CD4-positive, alpha-beta T cell treated with Interleukin-6 for 4 hours (primary cell): ENCODE measurements around the gene SIT1.
"Not testable (repeated sequence)": the region's sequence is repeated elsewhere in the genome, so short reads cannot be mapped to it uniquely, and the experiment has no call there.

Experiments used
- DNase-seq: peaks from one replicate; pipeline ENCODE4 v3.0.0-alpha.2; 2020; ENCODE audit warnings: mixed read lengths

Gene SIT1

DNA sequence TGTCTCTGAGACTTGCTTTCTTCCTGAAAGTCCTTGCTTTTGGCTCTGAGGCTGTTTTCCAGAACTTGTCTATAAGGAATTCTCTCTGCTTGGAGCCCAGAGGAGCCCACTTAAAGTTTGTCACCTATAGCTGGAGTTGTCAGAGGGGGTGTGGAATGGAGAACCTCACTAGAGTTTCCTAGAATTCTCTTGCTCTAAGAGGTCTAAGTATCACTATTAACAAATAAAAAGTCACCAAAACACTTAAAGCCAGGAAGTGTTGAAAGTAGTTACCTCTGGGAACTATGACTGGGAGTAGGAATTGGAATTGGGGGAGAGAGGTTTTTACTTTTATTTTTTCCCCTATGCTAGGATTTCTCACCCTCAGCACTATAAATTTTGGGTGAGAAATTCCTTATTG, 15.0 kb downstream of the SIT1 start:
- no peak for DNase-seq

DNA sequence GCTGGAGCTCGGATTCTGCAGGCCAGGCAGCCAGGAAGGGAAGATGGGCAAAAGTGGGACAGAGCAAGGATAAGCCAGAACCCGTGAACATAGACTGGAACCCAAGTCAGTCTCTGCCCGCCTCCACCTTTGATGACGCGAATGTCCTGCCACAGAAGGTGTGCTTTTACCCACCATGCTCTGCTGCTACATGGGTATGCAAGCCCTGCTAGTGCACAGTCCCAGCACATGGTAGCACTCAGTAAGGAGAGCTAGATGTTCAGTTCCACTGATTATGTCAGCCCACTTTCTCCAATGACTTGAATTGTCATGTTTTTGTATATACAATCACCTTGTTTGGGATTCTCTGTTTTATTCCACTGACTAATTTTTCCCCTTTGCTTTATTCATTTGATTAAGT, 21.1 kb downstream of the SIT1 start:
- no peak for DNase-seq

DNA sequence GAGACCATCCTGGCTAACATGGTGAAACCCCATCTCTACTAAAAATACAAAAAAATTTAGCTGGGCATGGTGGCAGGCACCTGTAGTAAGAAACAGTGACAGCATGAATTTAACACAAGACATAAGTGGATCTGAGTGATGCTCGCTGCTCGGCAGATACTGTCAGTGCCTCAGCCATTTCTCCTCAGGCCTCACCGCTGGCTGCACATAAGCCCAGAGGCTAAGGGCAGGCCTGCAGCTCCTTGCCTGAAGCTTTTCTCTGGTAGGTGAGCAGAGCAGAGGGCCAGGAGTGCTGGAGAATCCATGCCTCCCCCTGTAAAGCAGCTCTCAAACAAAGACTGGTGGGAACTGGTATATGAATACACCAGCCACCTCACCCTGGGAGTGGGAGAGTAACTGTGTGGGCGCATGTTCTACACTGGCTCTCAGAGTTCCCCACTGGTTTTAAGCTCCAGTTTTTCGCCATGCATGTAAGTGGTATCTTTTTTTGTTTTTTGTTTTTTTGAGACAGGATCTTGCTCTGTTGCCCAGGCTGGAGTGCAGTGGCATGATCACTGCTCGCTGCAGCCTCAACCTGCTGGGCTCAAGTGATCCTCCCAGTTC, 22.2 kb downstream of the SIT1 start:
- no peak for DNase-seq

DNA sequence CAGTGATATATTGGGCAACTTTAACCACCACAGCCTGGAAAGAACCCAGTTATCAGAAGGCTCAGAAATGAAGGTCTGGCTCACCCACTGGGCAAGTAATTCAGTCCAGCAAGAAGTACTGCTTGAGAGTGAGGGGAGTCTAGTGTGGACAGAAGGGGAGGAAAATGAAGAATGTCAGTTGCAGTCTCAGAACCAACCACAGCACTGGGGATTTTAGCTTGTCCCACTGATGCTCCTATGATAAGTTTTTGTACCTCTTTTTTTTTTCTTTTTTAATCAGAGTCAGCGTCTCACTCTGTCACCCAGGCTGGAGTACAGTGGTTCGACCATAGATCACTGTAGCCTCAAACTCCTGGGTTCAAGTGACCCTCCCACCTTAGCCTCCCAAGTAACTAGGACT, 23.2 kb downstream of the SIT1 start:
- no peak for DNase-seq

DNA sequence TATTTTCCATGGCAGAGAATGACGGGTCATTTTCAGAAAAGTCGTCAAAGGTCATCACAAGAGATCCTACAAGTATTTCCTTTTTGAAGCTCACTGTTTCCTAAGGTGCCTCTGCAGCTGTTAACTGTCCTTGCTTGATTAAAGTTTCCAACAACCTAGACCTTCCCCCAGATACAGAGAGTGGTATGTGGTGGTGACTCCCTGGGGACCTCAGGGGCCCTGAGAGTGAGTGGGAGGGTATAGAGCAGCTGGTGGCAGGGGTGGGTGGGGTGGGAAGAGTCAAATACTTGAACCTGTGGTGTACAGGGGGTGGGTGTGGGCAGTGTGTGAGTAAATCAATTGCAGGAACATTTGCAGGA, 31.0 kb downstream of the SIT1 start:
- DNase-seq = no peak

DNA sequence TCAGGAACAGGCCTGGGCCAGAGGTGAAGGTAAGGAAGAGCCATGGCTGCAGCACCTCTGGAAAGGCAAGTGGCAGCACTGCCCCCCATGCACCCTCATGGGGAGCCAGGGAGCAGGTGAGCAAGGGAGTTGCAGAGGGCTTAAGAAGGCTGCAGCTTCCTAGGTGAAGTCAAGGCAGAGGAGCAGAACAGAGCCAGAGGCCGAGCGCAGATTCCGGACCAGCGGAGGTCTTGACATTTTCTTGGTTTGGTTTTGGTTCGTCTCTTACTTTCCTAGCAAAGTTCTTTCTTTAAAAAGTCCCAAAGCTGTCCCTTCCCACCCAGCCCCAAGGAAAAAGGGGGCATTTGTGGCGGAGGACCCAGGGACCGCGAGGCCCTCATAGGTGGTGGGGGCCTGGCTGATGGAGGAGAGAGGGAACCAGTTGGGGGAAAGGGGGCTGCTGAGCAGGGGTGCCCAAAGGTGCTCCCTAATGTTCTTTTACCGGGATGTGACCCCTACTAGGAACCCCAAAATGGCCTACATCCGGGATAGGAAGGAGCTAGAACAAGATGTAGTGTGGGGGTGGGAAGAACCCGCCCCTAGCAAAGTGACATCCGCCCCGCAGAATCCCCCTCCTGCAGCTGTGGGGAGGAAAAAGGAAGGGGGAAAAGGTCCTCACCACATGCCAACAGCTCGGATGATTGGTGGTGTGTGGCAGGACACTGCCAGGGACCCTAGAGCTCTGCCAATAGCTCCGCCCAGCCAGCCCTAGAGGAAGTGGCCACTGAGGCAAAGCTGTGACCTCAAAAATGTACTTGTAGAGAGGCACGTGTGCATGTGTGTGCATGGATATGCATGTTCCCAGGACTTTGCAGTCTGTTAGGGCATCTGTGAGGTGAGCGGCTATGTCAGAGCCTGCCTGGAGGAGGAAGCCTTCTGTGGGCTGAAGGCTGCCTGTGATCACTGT, 31.6 kb downstream of the SIT1 start:
- DNase-seq = peak; percentile 25

DNA sequence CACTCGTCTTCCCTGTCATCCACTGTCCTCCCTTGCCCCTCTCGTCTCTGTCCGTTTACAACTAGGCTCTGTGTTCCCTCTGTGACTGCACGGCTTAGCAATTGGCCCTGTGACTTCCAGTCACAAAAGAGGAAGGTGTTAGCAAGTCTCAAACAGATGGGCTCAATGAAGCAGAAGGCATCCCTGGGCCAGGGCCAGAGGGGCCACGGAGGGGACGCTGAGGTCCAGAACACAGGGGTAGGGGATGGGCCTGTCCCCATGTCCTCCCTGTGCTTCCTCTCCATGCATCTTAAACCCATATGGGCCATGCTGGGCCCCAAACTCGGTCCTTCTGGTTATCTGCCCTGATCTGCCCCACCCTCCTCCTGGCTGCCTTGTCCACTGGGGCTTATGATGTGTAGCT, 32.4 kb downstream of the SIT1 start, which contains the start of gene CD72:
Gene CD72 (minus strand): TSS at position 89 of the 403 bp plus-strand sequence. CDS start 110 bp downstream, outside the sequence.
- DNase-seq = no peak

DNA sequence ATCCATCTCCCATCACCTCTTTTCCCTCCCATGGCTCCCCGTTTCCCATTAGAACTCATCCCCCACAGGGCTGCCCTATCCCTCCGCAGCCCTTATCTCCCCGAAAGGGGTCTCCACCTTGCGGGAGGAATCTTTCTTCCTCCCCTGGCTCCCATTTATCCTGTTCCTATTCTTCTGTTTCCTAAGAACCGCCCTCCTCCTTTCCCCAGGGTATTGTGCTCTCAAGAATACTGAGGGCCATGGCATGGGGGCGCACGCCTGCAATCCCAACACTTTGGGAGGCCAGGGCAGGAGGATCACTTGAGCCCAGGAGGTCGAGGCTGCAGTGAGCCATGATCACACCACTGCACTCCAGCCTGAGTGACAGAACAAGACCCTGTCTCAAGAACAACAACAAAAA, 33.2 kb downstream of the SIT1 start:
- no peak for DNase-seq

DNA sequence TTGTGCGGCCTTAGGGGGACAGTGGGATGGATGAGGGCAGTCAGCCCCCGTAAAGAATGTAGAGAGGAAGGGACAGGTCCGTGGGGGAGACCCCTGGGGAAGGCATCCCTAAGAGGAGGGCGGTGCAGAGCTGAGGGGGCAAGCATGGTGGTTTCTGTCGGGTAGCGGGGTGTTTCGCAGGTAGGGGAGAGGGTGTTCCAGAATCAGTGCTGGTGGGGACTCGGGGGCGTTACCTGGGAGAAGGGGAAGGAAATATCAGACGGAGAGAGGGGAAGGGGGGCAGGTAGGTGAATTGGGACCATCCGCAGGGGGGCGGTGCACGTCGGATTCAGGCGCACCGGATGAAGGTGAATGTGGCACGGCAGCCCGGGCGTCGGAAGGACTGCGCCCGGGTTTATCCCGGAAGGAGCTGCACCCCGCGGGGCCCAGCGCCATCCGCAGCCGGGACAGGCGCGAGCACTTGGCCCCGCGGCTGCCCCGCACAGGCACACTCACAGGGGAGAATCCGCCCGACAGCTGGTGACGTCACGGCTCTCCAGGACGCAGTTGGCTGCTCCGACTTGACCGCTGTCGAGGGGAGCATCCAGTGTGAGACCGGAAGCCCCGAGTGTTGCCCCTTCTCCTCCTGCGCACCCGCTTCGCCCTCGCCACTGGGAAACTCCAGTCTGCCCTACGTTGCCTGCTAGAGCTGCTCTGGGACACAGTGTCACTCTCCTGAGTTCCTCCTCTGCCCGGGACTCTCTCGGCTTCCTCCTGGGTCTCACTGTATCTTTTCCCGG, 33.9 kb downstream of the SIT1 start:
- peak; percentile 81 for DNase-seq

DNA sequence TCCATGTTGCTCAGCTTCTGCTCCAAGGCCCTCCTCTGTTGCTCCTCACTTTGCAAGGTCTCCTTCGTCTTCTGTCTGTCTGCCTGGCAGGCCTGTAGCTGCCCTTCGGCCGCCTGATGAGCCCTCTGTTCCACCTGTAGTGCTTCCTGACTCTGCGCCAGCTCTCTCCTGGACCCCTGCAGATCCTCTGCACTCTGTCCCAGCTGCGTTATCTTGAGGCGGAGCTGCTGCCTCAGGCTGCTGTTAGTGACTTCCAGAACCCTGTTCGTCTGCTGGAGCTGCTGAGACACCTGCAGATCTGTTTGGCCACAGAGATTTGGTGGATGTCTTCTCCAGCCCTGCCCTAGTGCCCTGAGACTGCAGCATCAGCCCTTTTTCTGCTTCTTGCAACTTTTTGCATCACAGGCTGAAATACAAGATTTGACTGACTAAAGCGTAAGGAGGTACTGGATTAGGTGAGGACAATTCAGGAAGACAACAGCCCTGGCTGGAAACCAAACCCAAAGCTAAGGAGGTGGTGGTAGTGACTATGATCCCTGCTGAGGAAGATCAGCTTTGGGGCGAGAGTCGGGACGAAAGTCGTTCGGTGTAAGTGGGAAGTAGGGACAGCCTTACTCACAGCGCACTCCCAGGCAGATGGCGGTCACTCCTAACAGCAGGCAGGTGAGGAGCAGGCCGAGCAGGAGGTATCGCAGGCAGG, 34.6 kb downstream of the SIT1 start:
- DNase-seq = no peak

DNA sequence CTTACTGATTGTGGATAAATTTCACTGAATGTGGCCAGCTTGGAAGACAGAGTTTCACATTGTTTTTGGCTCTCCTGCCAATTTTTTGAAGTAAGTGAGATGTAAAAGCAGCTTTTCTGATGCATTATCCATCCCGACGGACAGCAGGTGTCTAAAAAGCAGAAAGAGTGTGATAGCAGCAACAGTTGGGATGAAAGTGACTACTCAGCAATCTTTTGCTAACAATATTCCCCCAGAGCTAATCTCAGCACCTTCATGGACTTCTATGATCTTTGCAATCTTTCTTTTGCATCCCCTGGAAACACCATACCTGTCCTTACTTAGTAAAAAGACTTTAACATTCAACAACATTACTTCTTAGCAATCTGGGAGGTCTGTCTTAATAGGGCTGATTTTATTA, 37.9 kb downstream of the SIT1 start:
- DNase-seq = no peak

DNA sequence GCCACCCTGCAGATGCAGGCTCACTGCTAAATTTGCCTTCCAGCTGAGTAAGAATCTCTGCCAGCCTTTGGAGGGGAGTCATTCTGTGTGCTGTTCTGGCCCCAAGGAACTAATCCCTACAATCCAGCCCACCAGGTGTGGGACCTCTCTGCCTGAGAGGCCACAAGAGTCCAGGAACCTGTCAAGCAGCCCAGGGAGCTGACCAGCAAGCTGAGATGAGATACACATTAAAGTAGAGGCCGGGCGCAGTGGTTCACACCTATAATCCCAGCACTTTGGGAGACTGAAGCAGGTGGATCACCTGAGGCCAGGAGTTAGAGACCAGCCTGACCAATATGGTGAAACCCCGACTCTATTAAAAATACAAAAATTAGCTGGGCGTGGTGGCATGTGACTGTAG, 38.7 kb downstream of the SIT1 start:
- not testable (repeated sequence) for DNase-seq

DNA sequence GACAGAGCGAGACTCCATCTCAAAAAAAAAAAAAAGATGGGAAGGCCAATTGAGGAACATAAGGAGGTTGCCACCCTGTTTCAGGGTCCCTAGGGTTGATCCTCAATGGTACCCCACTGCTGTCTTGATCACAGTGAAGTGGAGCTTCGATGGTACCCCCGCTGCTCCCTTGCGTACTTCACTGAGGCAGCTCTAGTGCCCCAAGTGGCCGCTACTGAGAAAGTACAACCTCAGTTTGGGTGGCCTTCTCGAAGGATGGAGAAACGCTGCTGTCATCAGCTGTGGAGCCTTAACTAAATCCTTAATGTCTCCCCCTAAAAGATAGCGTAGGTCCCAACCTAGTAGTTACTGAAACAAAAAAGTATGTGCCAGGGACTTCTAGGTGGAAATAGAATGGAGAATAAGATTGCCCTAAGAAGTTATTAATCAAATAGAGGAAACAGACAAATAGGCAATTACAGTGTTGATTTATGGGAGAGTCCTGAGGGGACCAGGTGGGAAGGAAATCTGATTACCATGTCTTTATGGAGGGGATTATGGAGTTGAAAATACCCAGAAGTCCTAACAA, 39.4 kb downstream of the SIT1 start:
- DNase-seq = peak; percentile 71

DNA sequence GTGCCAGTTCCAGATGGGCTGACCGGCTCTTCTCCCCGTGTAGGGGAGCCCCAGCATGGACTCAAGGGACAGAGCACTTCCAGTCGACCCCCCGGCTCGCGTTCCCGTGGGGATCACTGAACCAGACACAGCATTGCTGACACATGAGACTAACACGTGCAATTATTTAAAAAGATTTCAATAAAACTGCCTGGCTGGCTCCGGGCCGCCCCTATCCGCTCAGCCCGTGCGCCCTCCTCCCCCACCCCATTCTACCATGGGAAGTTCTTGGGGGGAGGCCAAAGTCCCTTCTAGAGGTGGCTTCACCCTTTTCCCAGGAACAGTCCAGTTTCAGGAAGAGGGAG, 40.9 kb downstream of the SIT1 start:
- no peak for DNase-seq

DNA sequence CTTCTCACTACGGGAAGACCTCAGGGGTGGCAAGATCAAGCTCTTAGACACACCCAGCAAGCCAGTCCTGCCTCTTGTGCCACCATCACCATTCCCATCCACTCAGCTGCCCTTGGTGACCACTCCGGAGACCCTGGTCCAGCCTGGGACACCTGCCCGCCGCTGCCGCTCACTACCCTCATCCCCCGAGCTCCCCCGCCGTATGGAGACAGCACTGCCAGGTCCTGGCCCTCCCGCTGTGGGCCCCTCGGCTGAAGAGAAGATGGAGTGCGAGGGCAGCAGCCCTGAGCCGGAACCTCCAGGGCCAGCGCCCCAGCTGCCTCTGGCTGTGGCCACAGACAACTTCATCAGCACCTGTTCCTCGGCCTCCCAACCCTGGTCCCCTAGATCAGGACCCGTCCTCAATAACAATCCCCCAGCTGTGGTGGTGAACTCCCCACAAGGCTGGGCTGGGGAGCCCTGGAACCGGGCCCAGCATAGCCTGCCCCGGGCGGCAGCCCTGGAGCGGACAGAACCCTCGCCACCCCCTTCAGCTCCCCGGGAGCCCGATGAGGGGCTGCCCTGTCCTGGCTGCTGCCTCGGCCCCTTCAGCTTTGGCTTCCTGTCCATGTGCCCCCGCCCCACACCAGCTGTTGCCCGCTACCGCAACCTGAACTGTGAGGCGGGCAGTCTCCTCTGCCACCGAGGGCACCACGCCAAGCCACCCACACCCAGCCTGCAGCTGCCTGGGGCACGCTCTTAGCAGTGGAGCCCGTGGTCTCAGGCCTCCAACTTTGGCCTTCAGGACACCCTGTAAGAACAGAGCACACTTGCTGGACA, 41.5 kb downstream of the SIT1 start:
- no peak for DNase-seq

DNA sequence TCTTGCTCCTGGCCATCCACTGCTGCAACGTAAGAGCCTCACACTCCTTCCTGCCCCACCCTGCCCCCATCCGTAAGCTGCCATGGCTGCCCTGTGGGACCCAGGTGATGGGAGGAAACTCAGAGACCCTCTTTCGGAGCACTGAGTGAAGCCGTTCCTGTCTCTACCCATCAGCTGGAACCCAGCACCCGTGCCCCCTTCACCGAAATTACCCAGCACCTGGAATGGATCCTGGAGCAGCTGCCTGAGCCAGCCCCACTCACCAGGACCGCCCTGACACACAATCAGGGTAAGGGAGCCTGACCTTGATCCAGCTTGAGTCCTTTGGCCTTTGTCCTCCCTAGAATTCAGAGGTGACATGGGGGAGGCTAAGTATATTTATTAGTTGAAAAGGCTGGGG, 42.5 kb downstream of the SIT1 start:
- DNase-seq = no peak

DNA sequence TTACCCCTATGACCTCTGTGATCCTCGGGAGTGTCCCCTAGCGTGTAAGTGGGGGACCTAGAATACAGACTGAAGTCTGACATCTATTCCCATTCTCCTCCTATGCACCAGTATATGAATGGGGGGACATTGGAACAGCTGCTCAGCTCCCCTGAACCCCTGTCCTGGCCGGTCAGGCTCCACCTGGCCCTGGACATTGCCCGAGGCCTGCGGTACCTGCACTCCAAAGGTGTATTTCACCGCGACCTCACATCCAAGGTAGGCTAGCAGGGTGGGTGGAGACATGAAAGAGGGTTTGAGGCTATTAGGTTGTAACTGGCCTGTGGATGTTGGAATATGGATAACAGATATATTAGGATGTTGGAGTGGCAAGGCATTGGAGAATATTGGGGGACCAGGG, 44.0 kb downstream of the SIT1 start:
- DNase-seq = no peak

DNA sequence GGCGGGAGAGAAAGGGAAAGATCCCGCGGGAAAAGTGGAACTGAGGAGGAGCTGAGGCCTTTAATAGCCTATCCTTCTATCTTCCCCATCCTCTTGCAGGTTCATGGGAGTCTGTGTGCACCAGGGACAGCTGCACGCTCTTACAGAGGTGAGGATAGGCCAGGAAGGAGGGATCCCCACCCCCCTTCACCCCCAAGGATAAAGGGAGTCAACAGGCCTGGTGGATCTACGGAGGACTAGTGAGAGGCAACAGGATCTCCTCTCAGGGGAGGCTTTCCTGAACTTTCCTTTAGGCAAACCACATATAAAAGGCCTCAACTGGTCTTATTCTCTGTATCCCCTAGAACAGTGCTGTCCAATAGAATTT, 44.6 kb downstream of the SIT1 start:
- DNase-seq = no peak

DNA sequence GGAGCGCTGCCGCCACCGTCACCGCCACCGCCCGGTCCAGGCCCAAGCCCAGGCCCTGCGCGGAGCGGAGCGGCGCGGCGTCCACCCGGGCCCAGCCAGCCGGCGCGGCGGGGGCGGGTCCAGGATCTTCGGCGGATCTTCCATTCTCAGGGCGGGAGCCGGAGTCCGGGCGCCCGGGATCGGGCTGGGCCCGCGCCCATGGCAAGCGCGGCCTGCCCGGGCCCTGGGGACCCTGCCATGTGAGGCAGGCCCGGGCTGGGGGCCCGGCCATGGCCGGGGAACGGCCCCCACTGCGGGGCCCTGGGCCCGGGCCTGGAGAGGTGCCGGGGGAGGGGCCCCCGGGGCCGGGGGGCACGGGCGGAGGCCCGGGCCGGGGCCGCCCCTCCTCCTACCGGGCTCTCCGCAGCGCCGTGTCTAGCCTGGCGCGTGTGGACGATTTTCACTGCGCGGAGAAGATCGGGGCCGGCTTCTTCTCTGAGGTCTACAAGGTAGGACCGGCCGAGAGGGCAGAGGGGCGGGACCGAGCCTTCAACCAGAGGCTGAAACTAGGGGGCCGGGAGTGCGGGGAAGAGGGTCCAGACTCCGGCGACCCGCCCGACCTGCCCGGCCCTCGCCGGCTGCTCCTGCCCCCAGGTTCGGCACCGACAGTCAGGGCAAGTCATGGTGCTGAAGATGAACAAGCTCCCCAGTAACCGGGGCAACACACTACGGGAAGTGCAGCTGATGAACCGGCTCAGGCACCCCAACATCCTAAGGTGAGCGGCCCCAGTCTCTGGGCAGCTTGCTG, 45.2 kb downstream of the SIT1 start:
- peak; percentile 46 for DNase-seq

DNA sequence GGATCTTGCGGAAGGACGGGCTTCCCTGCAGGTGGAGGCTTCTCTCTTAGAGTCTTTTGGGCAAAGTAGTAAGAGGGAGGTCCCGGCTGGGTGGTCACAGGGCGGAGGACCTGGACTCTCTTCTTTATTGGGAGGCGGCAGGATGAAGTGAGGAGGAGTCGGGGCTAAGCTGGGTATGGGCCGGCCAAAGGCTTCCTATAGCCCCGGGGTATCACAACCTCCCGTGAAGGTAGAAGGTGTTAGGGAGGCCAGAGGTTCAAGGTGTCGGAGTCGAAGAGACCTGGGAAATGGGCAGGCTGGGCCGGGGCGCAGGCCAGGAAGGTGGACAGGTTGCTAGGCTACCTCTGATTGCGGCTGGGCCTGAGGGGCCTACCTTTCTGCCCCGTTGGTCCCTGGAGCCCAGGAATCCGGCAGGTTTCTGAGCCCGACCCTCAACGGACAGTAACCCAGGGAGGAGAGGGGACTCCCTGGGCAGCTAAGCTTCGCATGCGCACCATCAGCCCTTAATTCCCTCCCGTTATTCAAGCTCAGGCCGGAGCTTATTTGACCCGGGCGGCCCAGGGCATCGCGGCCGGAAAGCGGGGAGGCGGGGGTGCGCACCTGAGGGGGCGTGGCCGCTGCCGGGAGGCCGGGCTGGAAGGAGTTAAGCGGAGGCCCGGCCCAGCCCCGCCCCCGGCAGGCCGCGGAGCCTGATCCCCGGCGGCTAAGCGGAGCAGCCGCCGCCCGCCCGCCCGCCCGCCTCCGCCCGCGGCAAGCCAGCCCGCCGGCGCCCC, 46.0 kb downstream of the SIT1 start, which contains the start of gene TESK1:
Gene TESK1 (plus strand): TSS at position 685 of the 773 bp plus-strand sequence. CDS start 358 bp downstream, outside the sequence.
- peak; percentile 91 for DNase-seq
